HAP-1 (cell line): ENCODE data around the gene GORASP2.

ENCODE experiments used
- DNase-seq, 2 experiments: peaks; one replicate each; pipeline ENCODE4 v3.0.0-alpha.2; 2016 to 2020; ENCODE audit warnings: low spot score in 2 of 2
- H3K27me3 ChIP-seq: fragments of 250-450 bp; sonication (Bioruptor Pico); 2 replicates; pipeline ENCODE4 v1.5.1; 2020; ENCODE audit warnings: low read depth, mild to moderate bottlenecking, moderate library complexity
- H3K36me3 ChIP-seq: fragments of 250-450 bp; sonication (Bioruptor Pico); replicated peaks from 2 replicates; pipeline ENCODE4 v1.5.1; 2020; ENCODE audit warnings: mild to moderate bottlenecking
- H3K4me1 ChIP-seq: fragments of 250-450 bp; sonication (Bioruptor Pico); 2 replicates; pipeline ENCODE4 v1.5.1; 2020; ENCODE audit warnings: mild to moderate bottlenecking
- H3K4me3 ChIP-seq: fragments of 250-450 bp; sonication (Bioruptor Pico); 2 replicates; pipeline ENCODE4 v1.5.1; 2020; ENCODE audit warnings: mild to moderate bottlenecking, moderate library complexity
- H3K9me3 ChIP-seq: fragments of 250-450 bp; sonication (Bioruptor Pico); 2 replicates; pipeline ENCODE4 v1.5.1; 2020; ENCODE audit warnings: mild to moderate bottlenecking, moderate library complexity
- in situ Hi-C: fragments of 300-500 bp; cut with MboI; formaldehyde crosslinking; loops from 3 replicates; pipeline ENCODE4 v1.14.3; 2020; ENCODE audit warnings: low sequenced_read_pairs, inconsistent platforms, mixed read lengths

The GORASP2 gene

GRCh38 chr2:170963386-170963785 is 34.3 kb downstream of the GORASP2 start:
- Histone ChIP-seq H3K4me3 (no peak overlapping the region), H3K27me3 (no peaks in the 10 kb centered on the region), H3K9me3 (no peaks in the 10 kb centered on the region), H3K36me3 (peaks cover 76% of the 10 kb centered on the region), H3K4me1 (no peaks in the 10 kb centered on the region)
- in situ Hi-C loops, result no loop called here
- DNase-seq, result no peak

GRCh38 chr2:170965446-170966225 is 36.6 kb downstream of the GORASP2 start:
- Histone ChIP-seq H3K9me3 (no peaks in the 10 kb centered on the region), H3K4me3 (no peak overlapping the region), H3K4me1 (no peaks in the 10 kb centered on the region), H3K27me3 (no peaks in the 10 kb centered on the region), H3K36me3 (peaks cover 67% of the 10 kb centered on the region)
- in situ Hi-C loops, result no loop called here
- no peak for DNase-seq

GRCh38 chr2:170966648-170967396 is 37.8 kb downstream of the GORASP2 start:
- Histone ChIP-seq H3K36me3 (peaks cover 55% of the 10 kb centered on the region), H3K9me3 (no peaks in the 10 kb centered on the region), H3K4me3 (no peak overlapping the region), H3K27me3 (no peaks in the 10 kb centered on the region), H3K4me1 (no peaks in the 10 kb centered on the region)
- peak in 1 of 2 experiments; percentile 58 for DNase-seq
- in situ Hi-C loops, result no loop called here

GRCh38 chr2:170967553-170967952 is 38.5 kb downstream of the GORASP2 start:
- Histone ChIP-seq H3K4me3 (no peak overlapping the region), H3K27me3 (no peaks in the 10 kb centered on the region), H3K9me3 (no peaks in the 10 kb centered on the region), H3K4me1 (no peaks in the 10 kb centered on the region), H3K36me3 (peaks cover 48% of the 10 kb centered on the region)
- no peak for DNase-seq
- in situ Hi-C loops, result no loop called here

- no peaks in the 10 kb centered on the region for H3K9me3 ChIP-seq
- in situ Hi-C loops, result no loop called here
- H3K4me1 ChIP-seq, result peaks cover 5% of the 10 kb centered on the region; the same call in 1 of the 2 replicates
- DNase-seq, result no peak
- peaks cover 42% of the 10 kb centered on the region for H3K36me3 ChIP-seq
- no peak overlapping the region for H3K4me3 ChIP-seq
- H3K27me3 ChIP-seq, result no peaks in the 10 kb centered on the region
Measured at GRCh38 chr2:170968205-170969003, 39.4 kb downstream of the GORASP2 start.

GRCh38 chr2:170969030-170969429 is 40.0 kb downstream of the GORASP2 start:
- in situ Hi-C loops, result no loop called here
- Histone ChIP-seq H3K36me3 (peaks cover 36% of the 10 kb centered on the region), H3K4me3 (no peak overlapping the region), H3K9me3 (no peaks in the 10 kb centered on the region), H3K4me1 (peaks cover 9% of the 10 kb centered on the region), H3K27me3 (no peaks in the 10 kb centered on the region)
- DNase-seq, result no peak

- Histone ChIP-seq H3K4me1 (peaks cover 10% of the 10 kb centered on the region), H3K4me3 (no peak overlapping the region), H3K9me3 (no peaks in the 10 kb centered on the region), H3K36me3 (peaks cover 29% of the 10 kb centered on the region), H3K27me3 (no peaks in the 10 kb centered on the region)
- no peak for DNase-seq
- in situ Hi-C loops, result loop anchor here (5.0 kb wide), 1 partner anchor 447 kb away; no protein-coding TSS in a partner anchor
Measured at GRCh38 chr2:170969872-170970496, 40.9 kb downstream of the GORASP2 start.

GRCh38 chr2:170971071-170971470 is 42.0 kb downstream of the GORASP2 start:
- Histone ChIP-seq H3K4me3 (no peak overlapping the region), H3K27me3 (no peaks in the 10 kb centered on the region), H3K4me1 (peaks cover 10% of the 10 kb centered on the region), H3K9me3 (no peaks in the 10 kb centered on the region), H3K36me3 (peaks cover 18% of the 10 kb centered on the region)
- no peak for DNase-seq
- in situ Hi-C loops, result loop anchor here (5.0 kb wide), 1 partner anchor 446 kb away; no protein-coding TSS in a partner anchor

GRCh38 chr2:170972296-170973224 is 43.5 kb downstream of the GORASP2 start:
- peaks cover 10% of the 10 kb centered on the region for H3K4me1 ChIP-seq
- H3K36me3 ChIP-seq, result peaks cover 4% of the 10 kb centered on the region; the same call in 1 of the 2 replicates
- in situ Hi-C loops, result loop anchor here (5.0 kb wide), 1 partner anchor 445 kb away; no protein-coding TSS in a partner anchor
- no peak for DNase-seq
- no peaks in the 10 kb centered on the region for H3K9me3 ChIP-seq
- H3K4me3 ChIP-seq, result peak overlapping the region; percentile 44
- no peaks in the 10 kb centered on the region for H3K27me3 ChIP-seq

- peak overlapping the region; percentile 44 for H3K4me3 ChIP-seq
- no peak for DNase-seq
- H3K36me3 ChIP-seq, result peaks cover under 1% of the 10 kb centered on the region; the same call in 1 of the 2 replicates
- H3K27me3 ChIP-seq, result no peaks in the 10 kb centered on the region
- H3K4me1 ChIP-seq, result peaks cover 10% of the 10 kb centered on the region
- H3K9me3 ChIP-seq, result no peaks in the 10 kb centered on the region
- in situ Hi-C loops, result loop anchor here (5.0 kb wide), 1 partner anchor 444 kb away; no protein-coding TSS in a partner anchor
Measured at GRCh38 chr2:170973225-170973491, 44.1 kb downstream of the GORASP2 start.

GRCh38 chr2:170973492-170974303 is 44.6 kb downstream of the GORASP2 start:
- no peaks in the 10 kb centered on the region for H3K9me3 ChIP-seq
- in situ Hi-C loops, result loop anchor here (5.0 kb wide), 1 partner anchor 444 kb away; no protein-coding TSS in a partner anchor
- H3K36me3 ChIP-seq, result no peaks in the 10 kb centered on the region
- peak; percentile 76 to 92 for DNase-seq
- peak overlapping the region; percentile 44 for H3K4me3 ChIP-seq
- peaks cover 10% of the 10 kb centered on the region for H3K4me1 ChIP-seq
- H3K27me3 ChIP-seq, result no peaks in the 10 kb centered on the region
